Amniotic epithelial cell (primary cell): Measurements from ENCODE around the gene CSTPP1.

Experiments
- DNase-seq: peaks from one replicate; pipeline ENCODE4 v3.0.0-alpha.2; 2010; ENCODE audit warnings: low read depth

CSTPP1 gene

DNA sequence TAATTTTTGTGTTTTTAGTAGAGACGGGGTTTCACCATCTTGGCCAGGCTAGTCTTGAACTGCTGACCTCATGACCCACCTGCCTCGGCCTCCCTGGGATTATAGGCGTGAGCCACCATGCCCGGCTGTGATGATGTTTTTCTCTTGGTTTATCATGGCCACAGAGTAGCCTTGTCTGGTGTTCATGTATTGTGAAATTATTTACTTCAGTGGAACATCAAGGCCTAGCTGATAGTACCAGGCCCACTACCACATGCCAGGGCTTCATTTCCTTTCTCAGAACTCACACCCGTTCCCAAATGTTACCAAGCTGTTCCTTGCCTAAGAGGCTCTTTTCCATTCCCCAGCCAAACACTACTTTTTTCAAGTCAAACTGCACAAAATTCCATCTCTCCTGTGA is 272.1 kb downstream of the CSTPP1 start:
- no peak for DNase-seq
